Measurements from ENCODE around the gene PLEKHA1.

DNA sequence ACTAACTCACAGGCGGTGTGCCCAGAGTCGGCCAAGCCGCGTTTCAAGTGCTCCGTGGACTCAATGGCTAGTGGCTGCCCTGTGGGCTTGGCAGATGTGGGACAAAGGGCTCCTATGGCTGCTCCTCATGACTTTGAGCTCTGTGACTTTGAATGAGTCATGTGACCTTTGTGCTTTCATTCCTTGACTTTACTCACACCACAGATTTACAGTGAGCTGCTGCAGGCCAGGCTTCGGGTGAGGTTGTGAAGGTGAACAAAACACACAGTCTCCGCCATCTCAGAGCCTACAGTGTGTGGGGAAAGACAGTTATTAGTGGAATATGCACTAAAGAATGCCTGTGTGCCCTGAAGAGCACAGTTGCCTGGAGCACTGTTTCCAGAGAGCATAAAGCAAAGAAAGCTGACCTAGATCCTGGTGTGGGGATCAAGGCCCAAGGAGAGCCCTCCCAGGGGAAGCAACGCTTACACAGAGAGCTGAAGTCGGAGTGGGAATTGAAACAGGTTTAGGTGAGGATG lies 29.7 kb upstream of the PLEKHA1 start:
- TF ChIP-seq POLR2A (IDR thresholded peaks at IDR 0.05; ENCODE audit: low read length), result no peak
- no peak for TF ChIP-seq GATA1 (IDR thresholded peaks at IDR 0.05; ENCODE audit: low read depth, low read length)

Data from erythroblast (primary cell).